ENCODE data around the gene CBFB.

Gene CBFB

DNA sequence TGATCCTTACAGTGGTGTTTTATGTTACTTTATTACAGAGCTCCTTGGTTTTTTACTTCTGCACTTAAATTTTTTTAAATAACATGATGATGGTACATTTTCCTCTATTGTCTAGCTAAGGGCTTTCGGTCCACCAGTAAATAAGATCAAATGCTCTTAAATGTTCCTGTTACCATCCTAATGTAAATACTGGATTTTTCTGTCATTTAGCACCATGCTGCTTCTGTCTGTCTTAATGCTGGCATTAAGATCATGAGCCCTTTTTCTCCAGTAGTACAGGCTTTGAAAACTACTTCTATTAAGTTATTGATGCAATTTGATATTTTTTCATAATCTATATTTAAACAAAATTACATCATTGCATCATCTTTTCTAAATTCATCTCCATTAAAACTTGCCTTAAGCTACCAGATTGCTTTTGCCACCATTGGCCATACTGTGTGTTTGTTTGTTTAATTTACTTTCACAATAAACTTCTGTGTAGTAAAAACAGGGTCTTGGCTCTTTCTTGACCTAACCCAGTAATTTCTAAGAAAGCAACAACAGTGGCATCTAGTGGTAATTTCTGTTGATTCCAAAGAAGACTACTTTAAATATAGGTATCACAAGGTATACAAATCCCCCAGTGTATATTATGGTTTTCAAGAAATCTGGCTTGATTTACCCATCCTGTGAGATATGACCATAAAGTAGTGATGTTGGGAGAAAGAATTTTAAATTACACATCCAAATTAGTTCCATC lies 71.8 kb downstream of the CBFB start:
- H3K27me3 ChIP-seq (ENCODE audit: insufficient read depth, poor library complexity, severe bottlenecking) = no peaks in the 10 kb centered on the region
- H3K4me3 ChIP-seq (ENCODE audit: severe bottlenecking) = no peak overlapping the region
- H3K9me3 ChIP-seq (ENCODE audit: severe bottlenecking) = no peaks in the 10 kb centered on the region
- ATAC-seq (ENCODE audit: low read depth) (peak; percentile 53; the same call in 1 of the 3 replicates), DNase-seq (ENCODE audit: low spot score) (no peak)
- H3K36me3 ChIP-seq (ENCODE audit: low read depth) = peaks cover 39% of the 10 kb centered on the region
- TF ChIP-seq, protein P1, sequence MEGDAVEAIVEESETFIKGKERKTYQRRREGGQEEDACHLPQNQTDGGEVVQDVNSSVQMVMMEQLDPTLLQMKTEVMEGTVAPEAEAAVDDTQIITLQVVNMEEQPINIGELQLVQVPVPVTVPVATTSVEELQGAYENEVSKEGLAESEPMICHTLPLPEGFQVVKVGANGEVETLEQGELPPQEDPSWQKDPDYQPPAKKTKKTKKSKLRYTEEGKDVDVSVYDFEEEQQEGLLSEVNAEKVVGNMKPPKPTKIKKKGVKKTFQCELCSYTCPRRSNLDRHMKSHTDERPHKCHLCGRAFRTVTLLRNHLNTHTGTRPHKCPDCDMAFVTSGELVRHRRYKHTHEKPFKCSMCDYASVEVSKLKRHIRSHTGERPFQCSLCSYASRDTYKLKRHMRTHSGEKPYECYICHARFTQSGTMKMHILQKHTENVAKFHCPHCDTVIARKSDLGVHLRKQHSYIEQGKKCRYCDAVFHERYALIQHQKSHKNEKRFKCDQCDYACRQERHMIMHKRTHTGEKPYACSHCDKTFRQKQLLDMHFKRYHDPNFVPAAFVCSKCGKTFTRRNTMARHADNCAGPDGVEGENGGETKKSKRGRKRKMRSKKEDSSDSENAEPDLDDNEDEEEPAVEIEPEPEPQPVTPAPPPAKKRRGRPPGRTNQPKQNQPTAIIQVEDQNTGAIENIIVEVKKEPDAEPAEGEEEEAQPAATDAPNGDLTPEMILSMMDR (IDR thresholded peaks at IDR 0.05; ENCODE audit: poor library complexity, severe bottlenecking) = peak; percentile 63
- no peak overlapping the region for H3K27ac ChIP-seq (ENCODE audit: poor library complexity, severe bottlenecking)
- H3K4me1 ChIP-seq (ENCODE audit: insufficient read depth, poor library complexity, severe bottlenecking) = peaks cover 4% of the 10 kb centered on the region

DNA sequence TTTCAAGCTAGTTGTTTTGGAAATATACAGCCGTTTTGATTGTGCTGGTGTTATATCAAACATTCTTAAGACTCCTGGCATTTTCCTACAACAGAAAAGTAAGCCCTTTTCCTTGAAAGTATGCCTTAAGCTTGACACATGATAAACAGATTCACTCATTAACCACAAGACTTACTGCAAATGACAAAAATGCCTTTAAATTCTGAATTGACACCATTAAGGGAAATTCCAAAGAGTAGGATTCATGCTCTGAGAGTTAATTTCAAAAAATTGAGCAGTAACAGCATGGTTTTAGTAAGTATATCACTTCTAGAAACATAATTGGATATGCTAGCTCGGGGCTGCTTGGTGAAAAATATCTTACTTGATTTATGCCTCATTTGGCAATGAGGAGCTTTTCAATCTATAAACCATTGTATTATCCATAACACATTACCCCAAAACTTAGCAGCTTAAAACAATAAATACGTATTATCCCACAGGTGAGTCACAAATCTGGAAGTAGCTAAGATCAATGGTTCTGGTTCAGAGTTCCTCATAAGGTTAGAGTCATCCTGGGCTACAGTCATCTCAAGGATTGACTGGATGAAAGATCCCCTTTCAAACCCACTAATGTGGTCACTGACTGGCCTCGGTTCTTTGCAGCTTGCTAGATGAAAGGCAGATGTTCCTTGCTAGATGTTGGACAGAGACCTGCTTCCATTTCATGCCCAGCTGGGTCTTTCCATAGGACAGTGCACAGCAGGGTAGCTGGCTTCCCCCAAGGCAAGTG lies 72.5 kb downstream of the CBFB start:
- Histone ChIP-seq H3K27ac (ENCODE audit: poor library complexity, severe bottlenecking) (no peak overlapping the region), H3K9me3 (ENCODE audit: severe bottlenecking) (no peaks in the 10 kb centered on the region), H3K36me3 (ENCODE audit: low read depth) (peaks cover 39% of the 10 kb centered on the region), H3K27me3 (ENCODE audit: insufficient read depth, poor library complexity, severe bottlenecking) (no peaks in the 10 kb centered on the region), H3K4me1 (ENCODE audit: insufficient read depth, poor library complexity, severe bottlenecking) (peaks cover 4% of the 10 kb centered on the region), H3K4me3 (ENCODE audit: severe bottlenecking) (no peak overlapping the region)
- DNase-seq (ENCODE audit: low spot score) = no peak
- ATAC-seq (ENCODE audit: low read depth) = no peak
- TF ChIP-seq, protein P1 (IDR thresholded peaks at IDR 0.05; ENCODE audit: poor library complexity, severe bottlenecking) = peak; percentile 36

DNA sequence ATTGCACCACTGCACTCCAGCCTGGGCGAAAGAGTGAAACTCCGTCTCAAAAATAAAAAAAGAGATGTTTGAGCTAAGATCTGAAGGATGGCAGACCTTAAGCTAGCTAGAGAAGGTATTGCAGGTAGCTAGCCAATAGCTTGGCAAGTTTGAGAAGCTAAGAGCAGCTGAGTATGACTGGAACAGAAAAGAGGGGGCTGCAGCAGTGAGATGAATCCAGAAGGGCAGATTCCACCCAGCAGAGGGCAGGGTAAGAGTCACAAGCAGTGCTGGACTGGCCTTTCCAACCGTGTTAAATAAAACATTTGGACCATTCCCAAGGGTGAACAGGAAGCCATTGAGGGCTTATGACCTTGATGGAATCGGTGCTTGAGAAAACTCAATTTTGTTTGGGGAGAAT lies 75.1 kb downstream of the CBFB start:
- Histone ChIP-seq H3K4me3 (ENCODE audit: severe bottlenecking) (no peak overlapping the region), H3K27ac (ENCODE audit: poor library complexity, severe bottlenecking) (no peak overlapping the region), H3K9me3 (ENCODE audit: severe bottlenecking) (no peaks in the 10 kb centered on the region), H3K4me1 (ENCODE audit: insufficient read depth, poor library complexity, severe bottlenecking) (peaks cover 4% of the 10 kb centered on the region), H3K27me3 (ENCODE audit: insufficient read depth, poor library complexity, severe bottlenecking) (no peaks in the 10 kb centered on the region), H3K36me3 (ENCODE audit: low read depth) (peaks cover 25% of the 10 kb centered on the region)
- TF ChIP-seq, protein P1 (IDR thresholded peaks at IDR 0.05; ENCODE audit: poor library complexity, severe bottlenecking) = peak; percentile 37
- ATAC-seq (ENCODE audit: low read depth) (peak; percentile 56; the same call in 2 of the 3 replicates), DNase-seq (ENCODE audit: low spot score) (no peak)

DNA sequence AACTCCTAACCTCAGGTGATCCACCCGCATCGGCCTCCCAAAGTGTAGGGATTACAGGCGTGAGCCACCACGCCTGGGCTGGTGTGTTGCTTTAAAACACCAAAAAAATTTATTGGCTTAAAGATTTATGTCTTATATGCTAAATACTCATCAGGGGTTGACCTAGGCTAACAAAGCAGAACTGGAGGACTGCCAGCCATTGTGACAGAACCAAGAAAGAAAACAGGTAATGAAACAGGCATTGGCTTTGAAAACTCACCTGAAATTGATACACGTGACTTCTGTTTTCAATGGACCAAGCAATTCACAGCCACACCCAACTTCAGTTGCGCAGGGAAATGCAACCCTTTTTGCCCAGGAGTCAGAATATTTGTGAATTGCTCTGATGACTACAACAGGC lies 75.9 kb downstream of the CBFB start:
- Histone ChIP-seq H3K4me1 (ENCODE audit: insufficient read depth, poor library complexity, severe bottlenecking) (peaks cover 4% of the 10 kb centered on the region), H3K36me3 (ENCODE audit: low read depth) (peaks cover 17% of the 10 kb centered on the region), H3K27ac (ENCODE audit: poor library complexity, severe bottlenecking) (no peak overlapping the region), H3K9me3 (ENCODE audit: severe bottlenecking) (no peaks in the 10 kb centered on the region), H3K27me3 (ENCODE audit: insufficient read depth, poor library complexity, severe bottlenecking) (no peaks in the 10 kb centered on the region), H3K4me3 (ENCODE audit: severe bottlenecking) (no peak overlapping the region)
- DNase-seq (ENCODE audit: low spot score) = no peak
- TF ChIP-seq, protein P1 (IDR thresholded peaks at IDR 0.05; ENCODE audit: poor library complexity, severe bottlenecking) = no peak
- no peak for ATAC-seq (ENCODE audit: low read depth)

All from RWPE2 (cell line).